H9 (cell line): ENCODE results near the gene NOS1AP. TPM values are rescaled to one million over a fixed set of nuclear protein-coding genes. Genes with fewer than 3 reads are reported as not detected.

ENCODE experiments used
- DNase-seq: peaks from one replicate; pipeline ENCODE4 v3.0.0-alpha.2; 2017
- H2AFZ ChIP-seq: one replicate; pipeline ENCODE4 v1.6.1; 2013; ENCODE audit warnings: mild to moderate bottlenecking, low read length, control low read depth, moderate library complexity
- H2AK5ac ChIP-seq: 2 replicates; pipeline ENCODE4 v1.6.1; 2013; ENCODE audit warnings: low read length, control low read depth, mixed read lengths; ENCODE audit not compliant: insufficient read length
- H2BK120ac ChIP-seq: one replicate; pipeline ENCODE4 v1.6.1; 2013; ENCODE audit warnings: low read depth, mild to moderate bottlenecking, low read length, control low read depth, inconsistent platforms; ENCODE audit not compliant: poor library complexity, severe bottlenecking
- H2BK12ac ChIP-seq: 2 replicates; pipeline ENCODE4 v1.6.1; 2013; ENCODE audit warnings: low read length, control low read depth, mixed read lengths, low read depth; ENCODE audit not compliant: insufficient read length
- H2BK15ac ChIP-seq: 2 replicates; pipeline ENCODE4 v1.6.1; 2013; ENCODE audit warnings: low read depth, low read length, control low read depth
- H2BK20ac ChIP-seq: one replicate; pipeline ENCODE4 v1.6.1; 2013; ENCODE audit warnings: low read depth, mild to moderate bottlenecking, low read length, control low read depth, inconsistent platforms; ENCODE audit not compliant: poor library complexity, severe bottlenecking
- H2BK5ac ChIP-seq: 2 replicates; pipeline ENCODE4 v1.6.1; 2013; ENCODE audit warnings: low read length, control low read depth, mixed read lengths; ENCODE audit not compliant: insufficient read length
- H3K14ac ChIP-seq: 2 replicates; pipeline ENCODE4 v1.6.1; 2013; ENCODE audit warnings: low read length, control low read depth; ENCODE audit not compliant: insufficient read depth
- H3K18ac ChIP-seq: 2 replicates; pipeline ENCODE4 v1.6.1; 2013; ENCODE audit warnings: low read depth, mild to moderate bottlenecking, mixed read lengths, low read length, control low read depth; ENCODE audit not compliant: insufficient read length
- H3K23ac ChIP-seq: 2 replicates; pipeline ENCODE4 v1.6.1; 2013; ENCODE audit warnings: low read length, control low read depth, mixed read lengths, low read depth; ENCODE audit not compliant: insufficient read length
- H3K23me2 ChIP-seq: 2 replicates; pipeline ENCODE4 v1.6.1; 2013; ENCODE audit warnings: low read depth, mild to moderate bottlenecking, mixed read lengths, low read length, control low read depth; ENCODE audit not compliant: insufficient read length, poor library complexity, severe bottlenecking
- H3K27ac ChIP-seq: 2 replicates; pipeline ENCODE4 v1.5.1; 2013; ENCODE audit warnings: low read length, control low read depth, mixed read lengths, low read depth; ENCODE audit not compliant: insufficient read length
- H3K27me3 ChIP-seq: 2 replicates; pipeline ENCODE4 v1.6.1; 2013; ENCODE audit warnings: low read length, control low read depth, inconsistent platforms; ENCODE audit not compliant: insufficient read depth
- H3K4ac ChIP-seq: 2 replicates; pipeline ENCODE4 v1.6.1; 2013; ENCODE audit warnings: low read depth, mild to moderate bottlenecking, control low read depth, inconsistent platforms, low read length, moderate library complexity
- H3K4me1 ChIP-seq: 2 replicates; pipeline ENCODE4 v1.6.1; 2013; ENCODE audit warnings: low read length, control low read depth, inconsistent platforms; ENCODE audit not compliant: insufficient read depth
- H3K4me2 ChIP-seq: 2 replicates; pipeline ENCODE4 v1.6.1; 2013; ENCODE audit warnings: low read length, control low read depth, mixed read lengths; ENCODE audit not compliant: insufficient read length, insufficient read depth
- H3K56ac ChIP-seq: 2 replicates; pipeline ENCODE4 v1.6.1; 2013; ENCODE audit warnings: low read depth, mild to moderate bottlenecking, mixed read lengths, low read length, control low read depth; ENCODE audit not compliant: insufficient read length
- H3K79me1 ChIP-seq: 2 replicates; pipeline ENCODE4 v1.6.1; 2013; ENCODE audit warnings: low read depth, mild to moderate bottlenecking, moderate library complexity, low read length, control low read depth, inconsistent platforms; ENCODE audit not compliant: insufficient read depth, poor library complexity, severe bottlenecking
- H3K79me2 ChIP-seq: 2 replicates; pipeline ENCODE4 v1.6.1; 2013; ENCODE audit warnings: low read length, control low read depth, inconsistent platforms; ENCODE audit not compliant: insufficient read depth
- H3K9ac ChIP-seq: 2 replicates; pipeline ENCODE4 v1.6.1; 2013; ENCODE audit warnings: low read length, control low read depth, mixed read lengths; ENCODE audit not compliant: insufficient read length; ENCODE audit errors: extremely low read depth
- H3K9me3 ChIP-seq: one replicate; pipeline ENCODE4 v1.6.1; 2013; ENCODE audit warnings: low read depth, low read length, inconsistent platforms; ENCODE audit not compliant: control insufficient read depth
- H3T11ph ChIP-seq: one replicate; pipeline ENCODE4 v1.6.1; 2013; ENCODE audit warnings: mild to moderate bottlenecking, low read length, control low read depth, inconsistent platforms
- H4K20me1 ChIP-seq: one replicate; pipeline ENCODE4 v1.6.1; 2013; ENCODE audit not compliant: control insufficient read depth, insufficient read length, insufficient read depth
- H4K5ac ChIP-seq: 2 replicates; pipeline ENCODE4 v1.6.1; 2013; ENCODE audit warnings: low read depth, mild to moderate bottlenecking, mixed read lengths, low read length, control low read depth; ENCODE audit not compliant: insufficient read length
- H4K8ac ChIP-seq: replicated peaks from 2 replicates; pipeline ENCODE4 v1.6.1; 2013; ENCODE audit warnings: low read length, control low read depth, mixed read lengths, low read depth; ENCODE audit not compliant: insufficient read length
- H4K91ac ChIP-seq: 2 replicates; pipeline ENCODE4 v1.6.1; 2013; ENCODE audit warnings: low read depth, mild to moderate bottlenecking, moderate library complexity, mixed read lengths, low read length, control low read depth; ENCODE audit not compliant: insufficient read length
- H3K27ac Mint-ChIP-seq, 3 experiments: 2 replicates in 2 of 3; 3 replicates in 1 of 3; pipeline ENCODE4 v1.8.0; 2020 to 2021; ENCODE audit warnings: mixed read lengths in 3 of 3, mild to moderate bottlenecking in 1 of 3, moderate library complexity in 1 of 3
- H3K27me3 Mint-ChIP-seq: 2 replicates; pipeline ENCODE4 v1.8.0; 2021; ENCODE audit warnings: low read depth, mild to moderate bottlenecking, moderate library complexity, mixed read lengths
- H3K36me3 Mint-ChIP-seq, 3 experiments: 2 replicates in 2 of 3; 3 replicates in 1 of 3; pipeline ENCODE4 v1.8.0; 2020 to 2021; ENCODE audit warnings: low read depth in 3 of 3, mixed read lengths in 3 of 3; ENCODE audit not compliant: insufficient read depth in 1 of 3
- H3K4me1 Mint-ChIP-seq, 2 experiments: 2 replicates each; pipeline ENCODE4 v1.8.0; 2020; ENCODE audit warnings: mixed read lengths in 2 of 2
- H3K4me3 Mint-ChIP-seq, 2 experiments: 2 replicates in 1 of 2; 3 replicates in 1 of 2; pipeline ENCODE4 v1.8.0; 2020 to 2021; ENCODE audit warnings: mild to moderate bottlenecking in 2 of 2, mixed read lengths in 2 of 2, moderate library complexity in 1 of 2
- H3K9me3 Mint-ChIP-seq, 2 experiments: 2 replicates in 1 of 2; 3 replicates in 1 of 2; pipeline ENCODE4 v1.8.0; 2020; ENCODE audit warnings: mild to moderate bottlenecking in 2 of 2, mixed read lengths in 2 of 2, moderate library complexity in 1 of 2
- CTCF ChIP-seq: fragments of 200-600 bp; sonication (generic); conservative IDR thresholded peaks from 3 replicates; pipeline ENCODE4 v1.8.0; 2021; ENCODE audit warnings: antibody characterized with exemption, mild to moderate bottlenecking
- WGBS: extraction: QIAGEN DNeasy Blood & Tissue Kit; methylation state at CpG from one replicate; pipeline ENCODE4 v1.1.7; 2013; ENCODE audit warnings: missing lambda C conversion rate, low lambda C conversion rate, mixed read lengths; ENCODE audit not compliant: insufficient read length; ENCODE audit errors: extremely low coverage; 5-methylcytosine and 5-hydroxymethylcytosine counted together
- total RNA-seq: library from RNA; stranded (reverse); gene quantifications from 2 replicates; pipeline ENCODE4 v1.2.1, GENCODE V29; 2021

NOS1AP gene
- total RNA-seq, 1 experiment from 2014 or later, result 8.4 TPM

DNA sequence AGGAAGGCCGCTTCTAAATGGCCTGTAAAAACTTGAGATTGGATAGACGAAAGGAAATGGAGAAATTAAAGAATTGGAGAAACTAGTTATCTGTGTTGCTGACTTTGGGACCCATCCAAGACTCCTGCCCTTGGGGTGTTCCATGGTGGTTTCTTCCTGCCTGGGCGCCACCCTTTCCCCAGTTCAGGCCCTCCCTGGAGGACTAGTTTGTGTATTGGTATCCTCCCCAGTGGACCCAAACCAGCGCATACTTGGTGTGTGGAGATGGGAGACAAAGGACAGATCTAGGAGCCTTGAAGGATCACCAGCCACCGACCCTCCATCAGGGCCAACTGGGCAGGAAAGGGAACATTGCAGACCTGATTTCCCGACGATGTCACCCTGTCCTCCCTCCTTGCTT, 300.1 kb downstream of the NOS1AP start:
- Histone ChIP-seq H3K79me2 (no peaks in the 10 kb centered on the region), H2BK12ac (no peak overlapping the region), H4K5ac (no peak overlapping the region), H3K27ac (no peak overlapping the region), H3K23me2 (no peaks in the 10 kb centered on the region), H4K20me1 (no peaks in the 10 kb centered on the region), H3K4me1 (no peaks in the 10 kb centered on the region), H3K23ac (no peak overlapping the region), H3K79me1 (no peaks in the 10 kb centered on the region), H3K9ac (no peak overlapping the region), H3K27me3 (no peaks in the 10 kb centered on the region), H2BK5ac (no peak overlapping the region), H3K4me2 (no peak overlapping the region), H3K14ac (no peak overlapping the region), H3K56ac (no peak overlapping the region), H3K9me3 (no peaks in the 10 kb centered on the region), H2AK5ac (no peak overlapping the region), H2BK120ac (no peak overlapping the region), H4K8ac (no peak overlapping the region), H3T11ph (no peak overlapping the region), H4K91ac (no peak overlapping the region), H3K18ac (no peak overlapping the region), H2BK15ac (no peak overlapping the region), H3K4ac (no peak overlapping the region), H2AFZ (no peak overlapping the region), H2BK20ac (no peak overlapping the region)
- no peak overlapping the region for H3K4me3 Mint-ChIP-seq
- no peak for DNase-seq
- no peaks in the 10 kb centered on the region for H3K27me3 Mint-ChIP-seq
- no peak for TF ChIP-seq CTCF
- no CpG with 5 or more reads among the region's 7 CpGs for WGBS
- H3K27ac Mint-ChIP-seq, result no peak overlapping the region
- no peaks in the 10 kb centered on the region for H3K9me3 Mint-ChIP-seq
- no peaks in the 10 kb centered on the region for H3K4me1 Mint-ChIP-seq
- peaks cover 2 to 8% (median 3%) of the 10 kb centered on the region in 3 experiments; a peak in 4 of 7 replicates for H3K36me3 Mint-ChIP-seq
